HG02623 (cell line): ENCODE measurements around the gene KLHDC8B.
"Not testable (repeated sequence)": the region's sequence is repeated elsewhere in the genome, so short reads cannot be mapped to it uniquely, and the experiment has no call there.

ENCODE experiments used
- ATAC-seq: cut with Tn5 transposase; IDR thresholded peaks from one replicate; pipeline ENCODE4 v1.9.1; 2021; ENCODE audit warnings: moderate library complexity; ENCODE audit not compliant: unreplicated experiment

Gene KLHDC8B

DNA sequence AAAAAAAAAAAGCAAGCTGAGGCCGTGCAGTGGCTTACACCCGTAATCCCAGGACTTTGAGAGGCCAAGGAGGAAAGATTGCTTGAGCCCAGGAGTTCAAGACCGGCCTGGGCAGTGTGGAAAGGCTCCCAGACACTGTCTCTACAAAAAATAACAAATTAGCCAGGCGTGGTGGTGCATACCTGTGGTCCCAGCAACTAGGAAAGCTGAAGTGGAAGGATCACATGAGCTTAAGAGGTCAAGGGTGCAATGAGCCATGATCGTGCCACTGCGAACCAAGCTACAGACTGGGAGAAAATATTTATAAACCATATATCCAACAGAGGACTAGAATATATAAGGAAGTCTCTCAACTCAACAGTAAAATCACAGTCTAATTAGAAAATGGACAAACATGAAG lies 10.0 kb downstream of the KLHDC8B start:
- no peak for ATAC-seq

DNA sequence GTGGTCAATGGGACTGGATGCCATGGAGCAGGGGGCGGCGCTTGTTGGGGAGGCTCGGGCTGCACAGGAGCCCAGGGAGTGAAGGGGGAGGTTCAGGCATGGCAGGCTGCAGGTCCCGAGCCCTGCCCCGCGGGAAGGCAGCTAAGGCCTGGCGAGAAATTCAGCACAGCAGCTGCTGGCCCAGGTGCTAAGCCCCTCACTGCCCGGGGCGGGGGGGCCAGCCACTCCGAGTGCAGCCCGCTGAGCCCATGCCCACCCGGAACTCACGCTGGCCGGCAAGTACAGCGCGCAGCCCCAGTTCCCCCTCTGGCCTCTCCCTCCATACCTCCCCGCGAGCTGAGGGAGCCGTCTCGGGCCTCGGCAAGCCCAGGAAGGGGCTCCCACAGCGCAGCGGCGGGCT lies 11.3 kb downstream of the KLHDC8B start:
- no peak for ATAC-seq

DNA sequence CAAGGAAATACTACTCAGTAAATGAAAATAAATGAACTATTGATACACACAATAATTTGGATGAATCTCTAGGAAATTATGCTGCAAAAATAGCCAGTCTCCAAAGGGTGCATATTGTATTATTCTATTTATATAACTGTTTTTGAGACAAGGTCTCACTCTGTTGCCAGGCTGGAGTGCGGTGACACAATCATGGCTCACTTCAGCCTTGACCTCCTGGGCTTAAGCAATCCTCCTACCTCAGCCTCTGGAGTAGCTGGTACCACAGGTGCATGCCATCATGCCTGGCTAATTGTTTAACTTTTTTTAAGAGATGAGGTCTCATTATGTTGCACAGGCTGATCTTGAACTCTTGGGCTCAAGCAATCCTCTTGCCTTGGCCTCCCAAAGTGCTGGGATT lies 12.5 kb downstream of the KLHDC8B start:
- ATAC-seq = no peak

DNA sequence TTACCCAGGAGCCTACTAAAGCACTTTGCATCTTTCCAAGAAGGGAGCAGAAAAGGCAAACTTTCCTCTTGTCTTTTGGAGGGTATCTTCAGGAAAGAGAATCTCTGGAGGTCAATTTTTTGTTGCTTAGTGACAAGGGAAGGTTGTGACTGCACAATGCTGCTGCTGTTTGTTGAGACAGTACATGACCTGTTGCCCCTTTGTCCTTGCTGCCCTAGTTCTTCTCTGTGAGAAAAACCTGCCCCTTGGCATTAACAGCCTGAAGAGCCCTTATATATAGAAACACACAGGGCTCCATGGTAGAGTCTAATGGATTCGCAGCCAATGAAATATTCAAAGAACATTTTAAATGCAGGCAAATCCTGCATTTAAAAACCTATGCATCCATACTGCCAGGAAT lies 20.3 kb downstream of the KLHDC8B start:
- ATAC-seq = no peak

DNA sequence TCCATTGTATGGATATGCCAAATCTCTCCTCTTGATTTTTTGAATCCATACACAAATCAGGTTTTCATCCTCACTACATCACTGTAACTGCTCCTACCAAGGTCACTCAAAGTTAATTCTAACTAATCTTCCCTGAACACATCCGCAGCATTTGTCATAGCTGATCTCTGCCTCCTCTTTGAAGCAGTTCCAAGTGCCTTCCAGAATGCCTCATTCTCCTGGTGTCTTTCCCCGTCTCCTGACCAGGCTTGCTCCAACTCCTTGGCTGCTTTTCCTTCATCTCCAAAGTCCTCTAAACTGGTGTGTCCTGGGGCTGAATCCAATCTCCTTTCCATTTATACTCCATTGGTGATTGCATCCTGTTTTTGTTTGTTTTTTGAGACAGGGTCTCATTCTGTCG lies 26.8 kb downstream of the KLHDC8B start:
- no peak for ATAC-seq

DNA sequence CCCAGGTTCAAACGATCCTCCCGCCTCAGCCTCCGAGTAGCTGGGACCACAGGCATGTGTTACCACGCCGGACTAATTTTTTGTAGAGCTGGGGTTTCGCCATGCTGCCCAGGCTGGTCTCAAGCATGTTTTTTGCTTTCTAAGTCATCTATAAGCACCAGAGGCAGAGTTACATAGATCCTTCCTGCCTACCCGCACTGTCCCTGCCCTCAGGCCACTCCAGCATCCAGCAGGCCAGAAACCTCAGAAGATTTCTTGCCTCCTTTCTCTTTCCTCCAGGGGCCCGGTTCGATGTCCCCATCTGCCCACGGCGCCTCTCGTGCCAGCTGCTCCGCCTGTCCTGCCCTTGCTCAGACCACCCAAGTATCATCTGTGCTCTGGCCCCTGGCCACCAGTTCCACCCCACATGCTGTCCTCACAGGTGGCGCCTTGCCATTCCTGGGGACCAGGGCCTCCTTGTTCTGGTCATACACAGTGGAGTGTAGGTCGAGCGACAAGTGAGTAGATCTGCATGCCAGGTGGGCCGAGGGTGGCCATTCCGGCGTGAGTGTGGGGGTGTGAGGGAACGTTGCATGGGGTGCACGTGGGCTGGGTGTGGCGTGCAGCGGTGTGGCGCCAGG lies 27.3 kb downstream of the KLHDC8B start:
- ATAC-seq = no peak

DNA sequence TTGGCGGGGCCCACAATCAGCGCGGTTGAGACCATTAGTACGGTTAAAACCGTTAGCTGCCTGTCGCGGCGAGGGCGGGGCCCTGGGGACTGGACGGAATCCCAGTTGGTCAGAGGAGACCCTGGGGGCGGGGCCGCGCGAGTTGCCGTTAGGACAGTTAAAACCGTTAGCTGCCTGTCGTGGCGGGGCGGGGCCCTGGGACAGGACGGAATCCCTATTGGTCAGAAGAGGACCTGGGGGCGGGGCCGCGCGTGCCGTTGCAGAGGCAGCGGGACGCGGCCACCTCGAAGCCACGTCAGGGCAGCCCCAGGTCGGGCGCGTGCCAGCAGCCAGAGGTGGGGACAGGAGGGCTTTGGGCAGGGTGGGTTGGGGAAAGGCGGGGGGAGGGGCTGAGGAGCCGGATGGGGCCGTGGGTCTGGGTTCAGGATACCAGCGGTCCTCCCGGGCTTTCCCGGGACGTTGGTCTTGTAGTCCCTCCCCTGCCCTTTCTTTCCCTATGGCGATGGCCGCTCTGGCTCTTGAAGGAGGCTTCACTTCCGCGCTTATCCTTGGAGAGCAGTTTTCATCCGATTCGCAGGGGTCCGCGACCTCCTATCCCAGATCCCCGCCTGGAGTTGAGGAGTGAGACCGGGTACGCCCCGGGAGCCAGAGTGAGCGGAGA lies 28.0 kb downstream of the KLHDC8B start:
- no peak for ATAC-seq

DNA sequence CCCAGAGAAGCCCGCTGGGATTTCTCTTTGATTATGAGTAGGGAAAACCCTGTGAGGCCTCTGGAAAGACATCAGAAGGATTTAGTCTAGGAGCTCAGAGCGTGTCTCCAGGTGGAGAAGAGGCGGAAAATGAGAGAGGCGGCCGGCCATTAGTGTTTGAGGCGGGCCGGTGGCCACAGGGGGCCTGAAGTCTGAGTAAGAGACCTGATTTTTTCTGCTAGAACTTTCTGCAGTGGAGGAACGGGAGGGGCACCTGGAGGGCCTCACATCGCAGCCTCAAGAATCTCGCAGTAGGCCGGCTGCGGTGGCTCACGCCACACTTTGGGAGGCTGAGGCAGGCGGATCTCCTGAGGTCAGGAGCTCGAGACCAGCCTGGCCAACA lies 28.5 kb downstream of the KLHDC8B start:
- no peak for ATAC-seq

DNA sequence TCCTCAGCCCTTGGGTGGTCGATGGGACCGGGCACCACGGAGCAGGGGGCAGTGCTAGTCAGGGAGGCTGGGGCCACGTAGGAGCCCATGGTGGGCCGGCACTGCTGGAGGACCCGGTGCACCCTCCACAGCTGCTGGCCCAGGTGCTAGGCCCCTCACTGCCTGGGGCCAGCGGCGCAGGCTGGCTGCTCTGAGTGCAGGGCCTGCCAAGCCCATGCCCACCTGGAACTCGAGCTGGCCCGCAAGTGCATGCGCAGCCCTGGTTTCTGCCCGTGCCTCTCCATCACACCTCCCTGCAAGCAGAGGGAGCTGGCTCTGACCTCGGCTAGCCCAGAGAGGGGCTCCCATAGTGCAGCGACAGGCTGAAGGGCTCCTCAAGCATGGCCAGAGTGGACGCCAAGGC lies 42.1 kb downstream of the KLHDC8B start:
- ATAC-seq = no peak

DNA sequence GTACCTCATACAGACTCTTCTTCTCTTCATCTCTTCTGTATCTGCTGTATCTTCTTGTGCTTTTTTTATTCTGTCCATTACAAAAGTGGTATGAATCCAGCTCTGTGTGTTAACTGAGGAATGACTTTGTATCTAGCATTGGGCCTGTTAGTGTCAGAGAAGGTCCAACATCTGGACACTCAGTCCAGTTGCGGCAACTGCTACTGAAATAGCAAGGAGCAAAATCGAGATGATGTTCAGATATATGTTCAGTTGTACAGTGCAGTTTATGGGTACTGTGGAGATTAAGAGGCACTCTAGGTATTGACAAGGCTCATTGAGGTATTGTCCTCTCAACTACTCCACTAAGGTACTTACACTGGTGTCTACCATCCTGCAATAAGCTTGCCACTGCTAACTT lies 42.6 kb downstream of the KLHDC8B start:
- no peak for ATAC-seq

DNA sequence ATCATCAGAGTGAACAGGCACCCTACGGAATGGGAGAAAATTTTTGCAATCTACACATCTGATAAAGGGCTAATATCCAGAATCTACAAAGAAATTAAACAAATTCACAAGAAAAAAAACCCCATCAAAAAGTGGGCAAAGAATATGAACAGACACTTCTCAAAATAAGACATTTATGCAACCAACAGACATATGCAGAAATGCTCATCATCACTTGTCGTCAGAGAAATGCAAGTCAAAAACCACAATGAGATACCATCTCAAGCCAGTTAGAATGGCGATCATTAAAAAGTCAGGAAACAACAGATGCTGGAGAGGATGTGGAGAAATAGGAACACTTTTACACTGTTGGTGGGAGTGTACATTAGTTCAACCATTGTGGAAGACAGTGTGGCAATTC lies 45.3 kb downstream of the KLHDC8B start:
- ATAC-seq = not testable (repeated sequence)

DNA sequence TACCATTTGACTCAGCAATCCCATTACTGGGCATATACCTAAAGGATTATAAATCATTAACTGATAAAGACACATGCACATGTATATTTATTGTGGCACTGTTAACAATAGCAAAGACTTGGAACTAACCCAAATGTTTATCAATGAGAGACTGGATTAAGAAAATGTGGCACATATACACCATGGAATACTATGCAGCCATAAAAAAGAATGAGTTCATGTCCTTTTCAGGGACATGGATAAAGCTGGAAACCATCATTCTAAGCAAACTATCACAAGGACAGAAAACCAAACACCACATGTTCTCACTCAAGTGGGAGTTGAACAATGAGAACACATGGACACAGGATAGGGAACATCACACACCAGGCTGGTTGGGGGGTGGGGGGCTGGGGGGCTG lies 45.7 kb downstream of the KLHDC8B start:
- not testable (repeated sequence) for ATAC-seq

DNA sequence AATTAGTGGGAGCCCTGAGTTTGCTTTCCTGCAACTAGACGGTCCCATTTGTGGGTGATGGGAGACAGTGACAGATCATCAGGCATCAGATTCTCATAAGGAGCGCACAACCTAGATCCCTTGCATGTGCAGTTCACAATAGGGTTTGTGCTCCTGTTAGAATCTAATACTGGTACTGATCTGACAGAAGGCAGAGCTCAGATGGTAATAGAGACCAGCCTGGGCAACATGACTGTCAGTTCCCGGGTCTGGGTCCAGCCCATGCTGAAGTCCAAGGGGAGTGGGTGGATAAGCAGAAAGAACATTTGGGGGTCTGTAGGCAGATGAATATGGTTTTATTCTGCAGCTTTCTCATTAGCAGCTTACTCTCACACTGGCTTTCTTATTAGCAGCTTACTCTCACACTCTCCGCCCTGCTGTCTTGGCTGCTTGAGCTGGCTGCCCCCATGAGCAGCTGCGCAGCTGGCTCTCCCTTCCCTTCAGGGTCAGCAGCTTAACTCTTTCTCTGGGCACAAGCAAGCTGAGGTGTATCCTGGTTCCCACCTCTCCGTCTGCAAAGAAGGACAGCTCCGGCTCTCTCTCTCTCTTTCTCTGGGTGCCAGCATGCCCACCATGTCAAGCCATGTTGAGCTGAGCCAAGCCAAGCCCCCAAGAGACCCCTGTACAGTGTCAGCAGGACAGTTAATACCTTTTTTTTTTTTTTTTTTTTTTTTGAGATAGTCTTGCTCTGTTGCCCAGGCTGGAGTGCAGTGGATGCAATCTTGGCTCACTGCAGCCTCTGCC lies 46.5 kb downstream of the KLHDC8B start:
- ATAC-seq = no peak

DNA sequence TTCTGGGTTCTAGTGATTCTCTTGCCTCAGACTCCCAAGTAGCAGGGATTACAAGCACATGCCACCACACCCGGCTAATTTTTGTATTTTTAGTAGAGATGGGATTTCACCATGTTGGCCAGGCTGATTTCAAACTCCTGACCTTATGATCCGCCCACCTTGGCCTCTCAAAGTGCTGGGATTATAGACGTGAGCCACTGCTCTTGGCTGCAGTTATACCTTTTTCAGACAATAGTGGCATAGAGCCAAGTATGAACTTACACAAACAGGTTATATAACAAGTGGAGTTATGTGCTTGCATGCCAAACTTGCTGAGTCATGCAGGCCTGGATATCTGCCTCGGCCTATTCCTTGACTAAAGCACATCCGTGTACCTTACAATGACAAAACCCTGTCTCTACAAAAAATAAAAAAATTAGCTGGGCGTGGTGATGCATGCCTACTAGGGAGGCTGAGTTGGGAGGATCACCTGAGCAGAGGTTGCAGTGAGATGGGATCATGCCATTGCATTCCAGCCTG lies 47.1 kb downstream of the KLHDC8B start:
- not testable (repeated sequence) for ATAC-seq

DNA sequence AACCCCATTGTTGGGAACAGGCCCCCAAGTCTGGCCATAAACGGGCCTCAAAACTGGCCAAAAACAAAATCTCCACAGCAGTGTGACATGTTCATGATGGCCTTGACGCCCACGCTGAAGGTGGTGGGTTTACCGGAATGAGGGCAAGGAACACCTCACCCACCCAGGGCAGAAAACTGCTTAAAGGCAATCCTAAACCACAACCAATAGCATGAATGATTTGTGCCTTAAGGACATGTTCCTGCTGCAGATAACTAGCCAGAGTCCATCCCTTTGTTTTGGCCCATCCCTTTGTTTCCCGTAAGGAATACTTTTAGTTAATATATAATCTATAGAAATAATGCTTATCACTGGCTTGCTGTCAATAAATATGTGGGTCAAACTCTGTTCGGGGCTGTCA lies 47.7 kb downstream of the KLHDC8B start:
- ATAC-seq = no peak

DNA sequence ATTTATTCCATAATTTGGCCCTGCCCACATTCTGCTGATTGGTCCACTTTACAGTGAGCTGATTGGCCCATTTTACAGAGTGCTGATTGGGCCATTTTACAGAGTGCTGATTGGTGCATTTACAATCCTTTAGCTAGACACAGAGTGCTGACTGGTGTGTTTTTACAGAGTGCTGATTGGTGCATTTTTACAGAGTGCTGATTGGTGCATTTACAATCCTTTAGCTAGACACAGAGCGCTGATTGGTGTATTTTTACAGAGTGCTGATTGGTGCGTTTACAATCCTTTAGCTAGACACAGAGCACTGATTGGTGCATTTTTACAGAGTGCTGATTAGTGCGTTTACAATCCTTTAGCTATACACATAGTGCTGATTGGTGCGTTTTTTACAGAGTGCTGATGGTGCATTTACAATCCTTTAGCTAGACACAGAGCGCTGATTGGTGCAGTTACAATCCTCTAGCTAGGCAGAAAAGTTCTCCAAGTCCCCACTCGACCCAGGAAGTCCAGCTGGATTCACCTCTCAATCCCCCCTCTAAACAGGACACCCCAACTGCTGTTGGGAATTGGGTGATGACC lies 49.7 kb downstream of the KLHDC8B start:
- not testable (repeated sequence) for ATAC-seq

DNA sequence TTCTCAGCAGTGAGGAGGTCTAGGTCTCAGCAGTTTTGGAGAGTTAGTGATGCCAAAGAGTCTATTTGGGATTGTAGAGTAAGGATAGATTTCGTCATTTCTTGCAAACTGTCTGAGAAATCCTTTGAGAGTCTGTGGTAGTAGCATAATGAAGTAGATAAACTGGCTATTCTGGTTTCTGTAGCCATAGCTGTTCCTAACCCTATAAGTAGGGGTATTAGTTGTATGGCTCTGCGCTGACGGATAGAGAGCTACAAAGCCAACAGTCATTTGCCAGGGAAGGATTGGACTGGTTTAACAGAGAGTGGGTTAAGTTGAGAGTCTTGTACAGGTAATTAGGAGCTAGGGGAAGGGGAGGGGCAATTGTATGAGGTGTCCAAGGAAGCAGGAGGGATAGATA lies 50.6 kb downstream of the KLHDC8B start:
- no peak for ATAC-seq
